Ureter (tissue), 1 donor: ENCODE results near the gene ELOVL7. TPM values are rescaled to one million over a fixed set of nuclear protein-coding genes. Genes with fewer than 3 reads are reported as not detected.
"Not testable (repeated sequence)": the region's sequence is repeated elsewhere in the genome, so short reads cannot be mapped to it uniquely, and the experiment has no call there.

Experiments used
- DNase-seq: peaks from one replicate; pipeline ENCODE4 v3.0.0-alpha.2; 2020; ENCODE audit warnings: low spot score
- total RNA-seq: library from RNA; stranded (reverse); gene quantifications from one replicate; pipeline ENCODE4 v1.2.4, GENCODE V29; 2023
- donor health status: DM: yes; HTN: yes; CAD: no.

Gene ELOVL7
- total RNA-seq, 1 donor from 2014 or later = 16.7 TPM

GRCh38 chr5:60795424-60795950 lies 48.6 kb downstream of the ELOVL7 start:
- DNase-seq = not testable (repeated sequence)

DNA sequence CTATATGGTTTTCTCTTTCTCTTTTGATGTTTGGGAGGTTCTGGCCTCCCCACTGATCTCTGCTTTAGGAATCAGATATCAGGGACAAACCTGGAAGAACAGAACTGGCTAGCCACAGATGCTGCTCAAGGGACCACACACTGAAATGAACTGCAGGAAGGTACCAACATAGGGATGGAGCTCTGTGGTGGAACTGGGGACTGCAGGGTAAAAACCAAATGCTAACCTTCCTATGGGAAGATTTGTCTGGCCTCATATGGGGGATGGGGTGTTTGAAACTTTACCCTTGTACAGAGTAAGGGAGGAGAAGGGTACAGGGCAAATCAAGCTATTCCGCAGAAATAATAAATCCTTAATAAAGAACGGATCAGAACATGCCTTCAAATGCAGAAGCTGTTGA lies 49.4 kb downstream of the ELOVL7 start:
- DNase-seq = no peak

DNA sequence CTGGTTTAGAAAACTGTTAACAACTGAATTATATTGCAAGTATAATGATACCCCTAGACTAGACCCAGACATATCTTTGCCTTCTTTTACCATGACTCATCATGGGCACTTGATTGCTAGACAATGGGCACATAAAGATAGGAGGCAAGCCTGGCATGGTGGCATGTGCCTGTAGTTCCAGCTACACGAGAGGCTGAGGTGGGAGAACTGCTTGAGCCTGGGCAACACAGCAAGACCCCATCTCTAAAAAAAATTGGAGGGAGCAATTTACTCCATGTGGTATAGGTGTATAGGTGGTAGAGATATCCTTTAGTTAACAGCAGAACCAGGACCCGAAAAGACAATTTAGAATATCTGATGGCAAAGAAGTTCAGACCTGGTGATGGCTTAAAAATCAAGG lies 51.6 kb downstream of the ELOVL7 start:
- no peak for DNase-seq

- DNase-seq = no peak
These were observed 54.5 kb downstream of the ELOVL7 start for GRCh38 chr5:60789551-60789950.

DNA sequence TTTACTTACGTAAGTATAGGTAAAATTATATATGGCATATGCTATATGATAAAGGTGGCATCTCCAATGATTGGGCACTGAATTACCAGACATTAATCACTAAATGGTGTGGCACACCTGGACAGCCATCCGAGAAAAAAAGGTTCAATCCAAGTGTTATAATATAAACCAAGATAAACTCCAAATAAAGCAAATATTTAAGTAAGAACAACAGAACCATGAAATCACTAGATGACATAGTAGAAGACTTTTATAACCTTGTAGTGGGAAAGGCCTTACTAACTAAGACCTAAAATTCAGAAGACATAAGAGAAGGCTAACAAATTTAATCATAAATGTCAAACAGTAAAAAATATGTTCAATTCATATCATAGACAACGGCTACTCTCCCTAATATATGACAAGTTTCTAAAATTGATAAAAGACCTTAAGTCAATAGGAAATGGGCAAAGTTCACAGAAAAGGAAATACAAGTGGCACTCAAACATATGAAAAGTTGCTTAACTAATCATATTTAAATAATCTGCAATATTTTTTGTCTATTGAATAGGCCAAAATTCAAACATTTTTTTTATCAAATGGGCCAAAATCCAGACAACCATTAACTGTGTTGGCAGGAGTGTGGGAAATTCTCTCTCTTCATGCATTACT lies 55.1 kb downstream of the ELOVL7 start:
- DNase-seq = no peak

GRCh38 chr5:60779466-60779865 lies 64.6 kb downstream of the ELOVL7 start:
- no peak for DNase-seq

GRCh38 chr5:60776343-60776742 lies 67.7 kb downstream of the ELOVL7 start:
- no peak for DNase-seq

DNA sequence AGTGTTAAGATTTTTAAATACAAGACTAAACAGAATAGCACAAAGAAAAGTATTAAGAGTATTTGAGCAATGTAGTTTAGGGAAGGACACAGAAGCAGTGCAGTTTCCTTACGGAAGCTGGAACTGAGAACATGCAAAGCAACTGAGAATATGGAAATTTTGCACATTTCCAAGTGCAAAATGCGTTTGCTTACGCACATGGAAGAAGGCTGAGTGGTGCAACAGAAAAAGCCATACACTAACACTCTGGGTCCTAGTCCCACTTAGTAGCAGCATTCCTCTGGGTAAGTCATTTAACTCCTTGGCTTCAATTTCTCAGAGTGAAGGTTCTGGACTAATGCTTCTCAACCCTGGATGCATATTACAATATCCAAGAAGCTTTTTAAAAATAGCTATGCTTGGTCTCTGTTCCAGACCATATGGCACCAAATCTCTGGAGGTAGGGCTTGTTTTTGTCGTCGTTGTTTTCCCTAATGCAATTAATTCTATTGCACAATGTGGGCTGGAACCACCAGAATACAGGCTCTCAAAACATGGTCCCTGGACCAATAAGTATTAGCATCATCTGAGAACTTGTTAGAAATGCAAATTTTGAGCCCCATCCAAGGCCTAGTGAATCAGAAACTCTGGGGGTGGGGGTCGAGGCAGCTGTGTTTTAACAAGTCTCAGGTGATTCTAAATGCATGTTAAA lies 78.9 kb downstream of the ELOVL7 start:
- no peak for DNase-seq

GRCh38 chr5:60763061-60763460 lies 81.0 kb downstream of the ELOVL7 start:
- no peak for DNase-seq

DNA sequence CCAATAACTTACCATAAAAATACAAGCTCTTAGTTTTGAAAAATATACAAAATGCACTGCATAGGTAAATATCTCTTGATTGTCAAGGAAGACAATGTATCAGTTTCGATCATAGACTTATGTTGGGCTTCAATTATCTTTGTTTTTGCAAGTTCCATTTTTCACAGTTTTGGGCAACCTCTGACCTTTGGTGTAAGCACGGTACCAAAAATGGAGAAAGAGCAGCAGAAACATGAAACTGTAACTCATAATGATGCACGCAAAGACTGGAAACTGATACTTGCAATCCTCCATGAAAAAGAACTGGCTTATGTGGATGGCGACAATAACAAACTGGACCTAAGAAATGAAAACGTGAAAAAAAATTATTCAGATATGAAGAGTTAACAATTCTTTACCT lies 89.6 kb downstream of the ELOVL7 start:
- no peak for DNase-seq

- no peak for DNase-seq
These were observed 99.4 kb downstream of the ELOVL7 start for GRCh38 chr5:60744682-60745081.

DNA sequence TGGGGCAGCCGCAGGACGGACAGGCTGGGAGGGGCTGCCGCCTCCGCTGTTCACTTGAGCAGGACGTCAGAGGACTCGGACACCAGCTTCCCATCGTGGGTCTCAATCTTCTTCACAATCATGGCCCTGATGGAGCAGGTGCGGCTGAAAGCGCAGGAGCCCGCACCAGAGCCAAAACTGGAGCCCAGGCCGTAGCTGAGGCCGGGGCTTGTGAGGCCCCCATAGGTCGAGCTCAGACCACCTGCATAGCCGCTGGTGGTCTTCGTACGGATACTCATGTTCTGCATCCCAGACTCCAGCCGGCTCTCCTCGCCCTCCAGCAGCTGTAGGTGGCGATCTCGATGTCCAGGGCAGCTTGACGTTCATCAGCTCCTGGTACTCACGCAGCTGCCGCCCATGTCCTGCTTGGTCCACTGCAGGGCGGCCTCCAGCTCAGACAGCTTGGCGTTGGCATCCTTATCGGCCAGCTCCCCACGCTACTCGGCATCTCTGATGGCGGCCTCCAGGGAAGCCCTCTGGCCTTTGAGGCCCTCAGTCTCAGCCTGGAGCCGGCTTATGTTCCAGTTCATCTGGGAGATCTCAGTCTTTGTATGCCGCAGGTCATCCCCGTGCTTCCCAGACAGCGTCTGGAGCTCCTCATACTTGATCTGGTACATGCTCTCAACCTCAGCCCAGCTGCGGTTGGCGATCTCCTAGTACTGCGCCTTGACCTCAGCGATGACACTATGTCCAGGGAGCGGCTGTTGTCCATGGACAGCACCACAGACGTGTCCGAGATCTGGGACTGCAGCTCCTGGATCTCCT lies 100.4 kb downstream of the ELOVL7 start:
- DNase-seq = no peak

- no peak for DNase-seq
These were observed 103.7 kb downstream of the ELOVL7 start for GRCh38 chr5:60740322-60740721.

DNA sequence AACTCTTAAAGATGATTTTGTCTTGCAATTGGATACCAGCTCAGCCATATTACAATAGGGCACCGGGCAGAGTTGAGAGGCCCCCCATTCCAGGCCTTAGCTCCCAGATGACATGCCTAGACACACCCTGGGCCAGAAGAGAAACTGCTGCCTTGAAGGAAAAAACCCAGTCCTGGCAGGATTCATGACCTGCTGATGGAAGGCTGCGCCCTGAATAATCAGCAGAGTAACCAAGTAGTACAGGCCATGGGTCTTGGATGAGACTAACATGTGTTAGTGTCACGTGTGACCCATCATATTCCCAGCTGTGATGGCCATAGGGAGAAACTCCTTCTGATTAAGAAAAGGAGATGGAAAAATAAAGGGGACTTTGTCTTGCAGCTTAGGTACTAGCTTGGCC lies 105.1 kb downstream of the ELOVL7 start:
- no peak for DNase-seq

- DNase-seq = no peak
These were observed 105.6 kb downstream of the ELOVL7 start for GRCh38 chr5:60738461-60738860.

GRCh38 chr5:60730858-60731257 lies 113.2 kb downstream of the ELOVL7 start:
- not testable (repeated sequence) for DNase-seq

DNA sequence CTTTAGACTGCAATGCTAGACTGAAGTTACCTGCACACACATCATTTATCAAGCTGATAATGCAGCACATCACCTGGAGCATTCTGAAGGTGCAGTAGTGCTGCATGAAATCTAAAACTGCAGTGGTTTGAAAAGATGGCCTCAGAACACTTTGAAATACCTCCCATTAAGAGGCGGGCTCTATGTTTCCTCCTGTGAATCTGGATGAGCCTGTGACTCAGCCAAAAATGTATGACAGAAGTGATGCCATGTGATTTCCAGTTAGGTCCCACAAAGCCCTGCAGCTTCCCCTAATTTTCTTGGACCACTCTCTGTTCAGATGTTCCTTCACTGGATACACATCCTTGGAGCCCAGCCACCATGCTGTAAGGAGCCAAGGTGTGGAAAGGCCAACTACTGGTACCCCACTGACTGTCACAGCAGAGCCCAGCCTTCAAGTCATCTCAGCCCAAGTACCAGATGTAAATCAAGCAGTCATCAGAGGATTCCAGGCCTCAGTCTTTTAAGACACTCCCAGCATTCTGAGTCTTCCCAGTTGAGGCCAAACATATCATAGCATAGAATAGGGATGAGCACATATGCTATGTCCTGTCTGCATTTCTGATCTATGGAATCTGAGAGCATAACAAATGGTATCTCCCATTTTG lies 116.9 kb downstream of the ELOVL7 start:
- DNase-seq = no peak

DNA sequence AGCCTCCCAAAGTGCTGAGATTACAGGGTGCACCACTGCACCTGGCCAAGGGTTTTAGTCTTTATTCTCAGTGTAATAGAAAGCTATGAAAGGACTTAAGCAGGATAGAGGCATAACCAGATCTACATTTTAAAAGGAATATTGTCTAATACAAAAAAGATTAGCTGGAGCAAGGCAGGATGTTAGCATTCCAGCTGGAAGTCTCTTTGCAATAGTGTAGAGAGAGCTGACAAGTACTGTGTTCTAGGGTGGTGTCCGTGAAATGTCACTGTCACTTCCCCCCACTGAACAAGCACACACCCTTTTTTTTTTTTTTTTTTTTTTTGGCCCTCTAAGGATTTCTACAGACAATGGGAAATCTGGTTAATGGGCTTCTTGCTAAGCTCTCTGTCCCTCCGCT lies 119.9 kb downstream of the ELOVL7 start:
- no peak for DNase-seq

GRCh38 chr5:60722416-60722815 lies 121.7 kb downstream of the ELOVL7 start:
- no peak for DNase-seq

DNA sequence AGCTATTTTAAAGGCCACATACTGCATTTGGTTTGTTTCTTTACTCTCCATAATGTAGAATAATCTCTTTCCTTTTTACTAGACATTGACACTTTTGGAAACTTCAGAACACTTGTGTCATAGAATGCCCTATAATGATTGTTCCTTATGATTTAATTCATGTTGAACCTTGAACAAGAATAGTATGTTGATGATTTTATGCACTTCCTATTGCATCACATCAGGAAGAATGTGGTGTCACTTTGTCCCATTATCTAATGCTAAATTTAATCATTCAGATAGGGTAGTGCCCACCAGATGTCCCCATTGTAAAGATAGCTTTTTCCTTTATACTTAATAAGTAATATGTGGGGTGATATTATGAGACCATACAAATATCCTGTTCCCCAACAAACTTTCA lies 124.7 kb downstream of the ELOVL7 start:
- DNase-seq = no peak

DNA sequence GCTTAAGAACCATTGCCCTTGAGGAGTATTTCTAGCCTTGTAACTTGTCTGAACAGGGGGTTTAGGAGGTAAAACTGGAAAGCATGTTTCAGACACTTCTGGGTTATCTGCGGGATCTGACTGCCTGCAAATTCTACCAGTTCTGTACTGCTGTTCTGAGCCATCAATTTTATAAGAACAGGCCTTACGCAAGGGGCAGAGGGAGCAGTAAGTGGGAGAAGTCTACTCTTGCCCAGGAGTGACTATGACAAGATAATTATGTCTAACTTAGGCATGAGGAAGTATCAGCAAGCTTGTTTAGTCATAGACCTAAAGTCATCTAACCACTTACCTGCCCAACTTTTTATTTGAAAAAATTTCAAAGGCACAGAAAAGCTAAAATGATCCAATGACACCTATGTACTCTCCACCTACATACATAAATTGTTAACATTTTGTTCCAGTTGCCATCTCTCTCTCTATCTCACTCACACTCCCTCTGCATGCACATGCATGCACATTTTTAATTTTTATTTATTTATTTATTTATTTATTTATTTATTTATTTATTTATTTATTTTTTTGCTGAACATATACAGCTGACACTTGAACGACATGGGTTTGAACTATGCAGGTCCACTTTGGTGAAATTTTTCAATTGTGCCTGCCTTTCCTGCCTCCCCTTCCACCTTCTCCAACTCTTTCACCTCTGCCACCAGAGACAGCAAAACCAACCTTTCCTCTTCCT lies 125.7 kb downstream of the ELOVL7 start:
- DNase-seq = no peak
